Mesothelial cell of epicardium (in vitro differentiated cells): ENCODE data around the gene MRPL22. TPM values are rescaled to one million over a fixed set of nuclear protein-coding genes. Genes with fewer than 3 reads are reported as not detected.

Source experiments
- DNase-seq, 2 experiments: peaks; one replicate each; pipeline ENCODE4 v3.0.0; 2021; ENCODE audit warnings: low spot score in 2 of 2; ENCODE audit not compliant: unreplicated experiment in 2 of 2
- H3K27ac Mint-ChIP-seq: 2 replicates; pipeline ENCODE4 v1.8.0; 2021; ENCODE audit warnings: mixed read lengths
- H3K27me3 Mint-ChIP-seq: 2 replicates; pipeline ENCODE4 v1.8.0; 2021; ENCODE audit warnings: low read depth, mixed read lengths
- H3K36me3 Mint-ChIP-seq: 2 replicates; pipeline ENCODE4 v1.8.0; 2021; ENCODE audit warnings: mixed read lengths
- H3K4me1 Mint-ChIP-seq: 2 replicates; pipeline ENCODE4 v1.8.0; 2021; ENCODE audit warnings: mixed read lengths
- H3K4me3 Mint-ChIP-seq: 2 replicates; pipeline ENCODE4 v1.8.0; 2021; ENCODE audit warnings: mild to moderate bottlenecking, moderate library complexity, mixed read lengths
- H3K9me3 Mint-ChIP-seq: 2 replicates; pipeline ENCODE4 v1.8.0; 2021; ENCODE audit warnings: mixed read lengths
- CTCF ChIP-seq: fragments of 200-600 bp; sonication (generic); IDR thresholded peaks from one replicate; pipeline ENCODE4 v1.5.0; 2021; ENCODE audit warnings: antibody characterized with exemption; ENCODE audit not compliant: unreplicated experiment
- total RNA-seq: library from RNA; stranded (reverse); gene quantifications from 3 replicates; pipeline ENCODE4 v1.2.1, GENCODE V29; 2021

MRPL22 gene
- total RNA-seq, 1 donor from 2014 or later: 36.0 TPM

- H3K27ac Mint-ChIP-seq: no peak overlapping the region
- TF ChIP-seq CTCF: peak; percentile 66
- no peaks in the 10 kb centered on the region for H3K9me3 Mint-ChIP-seq
- no peak for DNase-seq
- H3K27me3 Mint-ChIP-seq: no peaks in the 10 kb centered on the region
- H3K4me1 Mint-ChIP-seq: peaks cover 14% of the 10 kb centered on the region
- H3K36me3 Mint-ChIP-seq: no peaks in the 10 kb centered on the region
- no peak overlapping the region for H3K4me3 Mint-ChIP-seq
These were observed 4.9 kb downstream of the MRPL22 start for GRCh38 chr5:154945695-154946301.

GRCh38 chr5:154947778-154948177 lies 6.9 kb downstream of the MRPL22 start:
- H3K36me3 Mint-ChIP-seq: peaks cover 5% of the 10 kb centered on the region
- H3K27ac Mint-ChIP-seq: no peak overlapping the region
- H3K27me3 Mint-ChIP-seq: no peaks in the 10 kb centered on the region
- H3K9me3 Mint-ChIP-seq: no peaks in the 10 kb centered on the region
- TF ChIP-seq CTCF: no peak
- peaks cover 3% of the 10 kb centered on the region for H3K4me1 Mint-ChIP-seq
- DNase-seq: no peak
- H3K4me3 Mint-ChIP-seq: no peak overlapping the region

GRCh38 chr5:154948313-154948712 lies 7.4 kb downstream of the MRPL22 start:
- Mint-ChIP-seq H3K4me1 (no peaks in the 10 kb centered on the region), H3K27ac (no peak overlapping the region), H3K4me3 (no peak overlapping the region), H3K9me3 (no peaks in the 10 kb centered on the region), H3K27me3 (no peaks in the 10 kb centered on the region), H3K36me3 (peaks cover 6% of the 10 kb centered on the region)
- no peak for DNase-seq
- no peak for TF ChIP-seq CTCF

GRCh38 chr5:154949781-154950180 lies 8.9 kb downstream of the MRPL22 start:
- H3K4me1 Mint-ChIP-seq: no peaks in the 10 kb centered on the region
- H3K9me3 Mint-ChIP-seq: no peaks in the 10 kb centered on the region
- TF ChIP-seq CTCF: no peak
- peaks cover 9% of the 10 kb centered on the region for H3K36me3 Mint-ChIP-seq
- no peak overlapping the region for H3K27ac Mint-ChIP-seq
- no peak for DNase-seq
- H3K27me3 Mint-ChIP-seq: no peaks in the 10 kb centered on the region
- no peak overlapping the region for H3K4me3 Mint-ChIP-seq

GRCh38 chr5:154956712-154957111 lies 15.8 kb downstream of the MRPL22 start:
- no peak overlapping the region for H3K4me3 Mint-ChIP-seq

More at GRCh38 chr5:154956712-154957111, 15.8 kb downstream of the MRPL22 start:
- H3K4me1 Mint-ChIP-seq: no peaks in the 10 kb centered on the region
- no peaks in the 10 kb centered on the region for H3K27me3 Mint-ChIP-seq
- H3K9me3 Mint-ChIP-seq: no peaks in the 10 kb centered on the region
- no peak overlapping the region for H3K27ac Mint-ChIP-seq
- DNase-seq: no peak
- H3K36me3 Mint-ChIP-seq: peaks cover 25% of the 10 kb centered on the region
- no peak for TF ChIP-seq CTCF
